HepG2 (cell line): ENCODE measurements around the gene SOWAHD. TPM values are rescaled to one million over a fixed set of nuclear protein-coding genes. Genes with fewer than 3 reads are reported as not detected.

ENCODE experiments used
- ARID2 ChIP-seq: sonication (generic); formaldehyde crosslinking; IDR thresholded peaks from 2 replicates; pipeline ENCODE4 v1.8.1; 2022; ENCODE audit warnings: mild to moderate bottlenecking, missing genetic modification reagents, borderline replicate concordance
- ARNT ChIP-seq: fragments of 450-650 bp; IDR thresholded peaks from 2 replicates; pipeline ENCODE4 v1.6.1; 2017
- CREM ChIP-seq, 2 experiments: sonication (generic) in 1 of 2; formaldehyde crosslinking in 1 of 2; IDR thresholded peaks; 2 replicates each; pipeline versions ENCODE4 v1.4.0 to v1.6.1; 2016 to 2020; ENCODE audit warnings: antibody characterized with exemption in 1 of 2, mild to moderate bottlenecking in 1 of 2, missing genetic modification reagents in 1 of 2
- FOSL1 ChIP-seq: sonication (generic); formaldehyde crosslinking; IDR thresholded peaks from 2 replicates; pipeline ENCODE4 v1.9.0; 2021; ENCODE audit warnings: missing genetic modification reagents, borderline replicate concordance
- GATA4 ChIP-seq: sonication (generic); IDR thresholded peaks from 2 replicates; pipeline ENCODE4 v1.6.1; 2016; ENCODE audit warnings: antibody characterized with exemption, low read depth, borderline replicate concordance
- KDM5A ChIP-seq: fragments of 200-600 bp; sonication (generic); IDR thresholded peaks from 2 replicates; pipeline ENCODE4 v1.7.0; 2018; ENCODE audit warnings: antibody characterized with exemption, mild to moderate bottlenecking, low read length, borderline replicate concordance
- KMT2A ChIP-seq: sonication (generic); formaldehyde crosslinking; IDR thresholded peaks from 2 replicates; pipeline ENCODE4 v1.4.0; 2020; ENCODE audit warnings: missing genetic modification reagents
- LCORL ChIP-seq, 2 experiments: fragments of 450-650 bp in 1 of 2; sonication (generic) in 1 of 2; formaldehyde crosslinking in 1 of 2; IDR thresholded peaks; 2 replicates each; pipeline versions ENCODE4 v1.5.0 to v1.6.1; 2017 to 2020; ENCODE audit warnings: antibody characterized with exemption in 1 of 2, missing genetic modification reagents in 1 of 2
- MED8 ChIP-seq: sonication (generic); formaldehyde crosslinking; IDR thresholded peaks from 2 replicates; pipeline ENCODE4 v1.8.1; 2023; ENCODE audit warnings: mild to moderate bottlenecking, missing genetic modification reagents; ENCODE audit not compliant: insufficient replicate concordance
- MTA3 ChIP-seq: sonication (generic); formaldehyde crosslinking; IDR thresholded peaks from 2 replicates; pipeline ENCODE4 v1.4.0; 2020; ENCODE audit warnings: missing genetic modification reagents
- NBN ChIP-seq: fragments of 450-650 bp; conservative IDR thresholded peaks from 2 replicates; pipeline ENCODE4 v1.6.1; 2017
- NFATC3 ChIP-seq: sonication (generic); formaldehyde crosslinking; IDR thresholded peaks from 2 replicates; pipeline ENCODE4 v1.5.1; 2020; ENCODE audit warnings: mild to moderate bottlenecking, missing genetic modification reagents
- ONECUT2 ChIP-seq: sonication (generic); formaldehyde crosslinking; IDR thresholded peaks from 2 replicates; pipeline ENCODE4 v1.4.0; 2020; ENCODE audit warnings: missing genetic modification reagents
- RFX3 ChIP-seq: IDR thresholded peaks from 2 replicates; pipeline ENCODE4 v1.6.1; 2016; ENCODE audit warnings: missing biosample characterization, missing genetic modification reagents
- SALL1 ChIP-seq: sonication (generic); formaldehyde crosslinking; IDR thresholded peaks from 2 replicates; pipeline ENCODE4 v1.8.0; 2022; ENCODE audit warnings: mild to moderate bottlenecking, missing genetic modification reagents
- SAP130 ChIP-seq: IDR thresholded peaks from 2 replicates; pipeline ENCODE4 v1.6.1; 2016; ENCODE audit warnings: low read depth
- SMARCC2 ChIP-seq: fragments of 450-650 bp; IDR thresholded peaks from 2 replicates; pipeline ENCODE4 v1.6.1; 2017; ENCODE audit warnings: antibody characterized with exemption, mild to moderate bottlenecking
- SNAPC2 ChIP-seq: sonication (generic); formaldehyde crosslinking; IDR thresholded peaks from 2 replicates; pipeline ENCODE4 v1.8.1; 2022; ENCODE audit warnings: mild to moderate bottlenecking, missing genetic modification reagents
- TOPORS ChIP-seq: sonication (generic); formaldehyde crosslinking; IDR thresholded peaks from 2 replicates; pipeline ENCODE4 v1.8.0; 2023; ENCODE audit warnings: mild to moderate bottlenecking, missing genetic modification reagents
- U2AF2 ChIP-seq: fragments of 200-400 bp; formaldehyde crosslinking; IDR thresholded peaks from 2 replicates; pipeline ENCODE4 v1.6.1; 2017; ENCODE audit warnings: low read depth, mild to moderate bottlenecking, low read length
- ZNF205 ChIP-seq: IDR thresholded peaks from 2 replicates; pipeline ENCODE4 v1.6.1; 2018; ENCODE audit warnings: missing biosample characterization, missing genetic modification reagents
- ZNF256 ChIP-seq: sonication (generic); formaldehyde crosslinking; conservative IDR thresholded peaks from 2 replicates; pipeline ENCODE4 v1.4.0; 2020; ENCODE audit warnings: missing genetic modification reagents
- ZNF460 ChIP-seq: sonication (generic); formaldehyde crosslinking; IDR thresholded peaks from 2 replicates; pipeline ENCODE4 v1.5.1; 2020; ENCODE audit warnings: missing genetic modification reagents, mild to moderate bottlenecking, borderline replicate concordance
- ZNF713 ChIP-seq: sonication (generic); formaldehyde crosslinking; IDR thresholded peaks from 2 replicates; pipeline ENCODE4 v1.4.0; 2020; ENCODE audit warnings: mild to moderate bottlenecking, missing genetic modification reagents
- ZNF788 ChIP-seq: sonication (generic); formaldehyde crosslinking; IDR thresholded peaks from 2 replicates; pipeline ENCODE4 v1.5.0; 2020; ENCODE audit warnings: mild to moderate bottlenecking, missing genetic modification reagents, borderline replicate concordance
- polyA plus RNA-seq, 8 experiments: library from polyadenylated mRNA; depleted of rRNA in 3 of 8; stranded (reverse) in 7 of 8; unstranded in 1 of 8; fragments of >200 nt; fragmentation: Illumina TruSeq in 4 of 8; extraction: Trizol in 4 of 8; gene quantifications; 2 replicates each; pipeline versions ENCODE4 v1.2.1 to v1.2.3, GENCODE V29; 2011 to 2016; ENCODE audit warnings: low read depth in 4 of 8, missing spikeins in 1 of 8, mixed read lengths in 1 of 8; ENCODE audit not compliant: insufficient read depth in 1 of 8
- total RNA-seq, 5 experiments: library from RNA; depleted of rRNA; stranded (reverse); fragments of >200 nt; fragmentation: Illumina TruSeq; extraction: Trizol; gene quantifications; 2 replicates each; pipeline ENCODE4 v1.2.3, GENCODE V29; 2016; ENCODE audit warnings: low read depth in 1 of 5
- TF ChIP-seq, protein P1 (sequence below): sonication (generic); formaldehyde crosslinking; IDR thresholded peaks from 2 replicates; pipeline ENCODE4 v1.4.0; 2020; ENCODE audit warnings: missing genetic modification reagents
- TF ChIP-seq, protein P2 (sequence below): sonication (generic); formaldehyde crosslinking; IDR thresholded peaks from 2 replicates; pipeline ENCODE4 v1.8.0; 2022; ENCODE audit warnings: mild to moderate bottlenecking, missing genetic modification reagents, moderate library complexity

SOWAHD gene
- total and polyA plus RNA-seq, 2 of the 13 experiments (the other 11 are each of a cell fraction or from before 2014, with no cell fraction given): 1.0 to 1.3 TPM

DNA sequence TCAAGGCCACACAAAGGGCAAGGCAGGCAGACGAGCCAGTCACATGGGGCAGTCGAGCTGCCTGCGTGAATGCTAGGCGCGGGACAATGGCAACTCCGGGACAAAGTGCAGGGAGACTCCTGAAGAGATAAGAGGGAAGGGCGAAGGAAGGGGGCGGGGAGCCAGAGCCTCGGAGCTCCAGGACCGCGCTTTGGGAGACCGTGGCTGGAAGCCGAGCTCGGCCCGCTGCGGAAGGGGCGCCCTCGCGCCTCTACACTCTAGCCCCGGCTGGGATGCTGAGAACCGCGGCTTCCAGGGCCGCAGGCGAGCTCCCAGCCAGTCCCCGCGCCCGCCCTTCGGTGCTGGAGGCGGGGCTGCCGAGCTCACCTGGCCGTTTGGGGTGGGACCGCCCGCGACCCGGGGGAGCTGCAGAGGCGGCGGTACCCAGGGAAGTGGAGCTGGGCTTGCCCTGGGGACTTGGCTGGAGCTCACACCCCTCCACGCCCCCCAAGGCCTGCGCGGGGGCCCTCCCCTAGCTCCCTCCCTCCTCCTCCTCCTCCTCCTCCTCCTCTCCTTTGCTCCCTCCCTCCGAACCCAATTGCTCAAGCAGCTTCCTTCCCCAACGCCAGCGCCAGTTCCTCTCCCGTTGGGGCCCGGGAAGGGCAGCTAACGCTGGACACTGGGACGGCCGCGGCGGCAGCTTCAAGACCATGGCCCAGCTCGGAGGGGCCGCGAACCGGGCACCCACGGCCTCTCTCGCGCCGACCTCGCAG lies at the start of gene SOWAHD (continued):
- no peak for TF ChIP-seq ZNF205 (CRISPR knock-in tag)
- TF ChIP-seq ZNF788 (CRISPR knock-in tag): peak; percentile 70; the same call in 1 of the 2 replicates
- TF ChIP-seq SAP130: peak; percentile 74
- no peak for TF ChIP-seq RFX3 (CRISPR knock-in tag)
- TF ChIP-seq U2AF2: no peak
- no peak for TF ChIP-seq ARID2
- TF ChIP-seq SNAPC2 (CRISPR knock-in tag): no peak
- no peak for TF ChIP-seq CREM (IDR thresholded peaks at IDR 0.05)
- TF ChIP-seq CREM (CRISPR knock-in tag; IDR thresholded peaks at IDR 0.05): no peak
- TF ChIP-seq ONECUT2 (CRISPR knock-in tag): no peak
- TF ChIP-seq GATA4: no peak
- TF ChIP-seq, protein P1, sequence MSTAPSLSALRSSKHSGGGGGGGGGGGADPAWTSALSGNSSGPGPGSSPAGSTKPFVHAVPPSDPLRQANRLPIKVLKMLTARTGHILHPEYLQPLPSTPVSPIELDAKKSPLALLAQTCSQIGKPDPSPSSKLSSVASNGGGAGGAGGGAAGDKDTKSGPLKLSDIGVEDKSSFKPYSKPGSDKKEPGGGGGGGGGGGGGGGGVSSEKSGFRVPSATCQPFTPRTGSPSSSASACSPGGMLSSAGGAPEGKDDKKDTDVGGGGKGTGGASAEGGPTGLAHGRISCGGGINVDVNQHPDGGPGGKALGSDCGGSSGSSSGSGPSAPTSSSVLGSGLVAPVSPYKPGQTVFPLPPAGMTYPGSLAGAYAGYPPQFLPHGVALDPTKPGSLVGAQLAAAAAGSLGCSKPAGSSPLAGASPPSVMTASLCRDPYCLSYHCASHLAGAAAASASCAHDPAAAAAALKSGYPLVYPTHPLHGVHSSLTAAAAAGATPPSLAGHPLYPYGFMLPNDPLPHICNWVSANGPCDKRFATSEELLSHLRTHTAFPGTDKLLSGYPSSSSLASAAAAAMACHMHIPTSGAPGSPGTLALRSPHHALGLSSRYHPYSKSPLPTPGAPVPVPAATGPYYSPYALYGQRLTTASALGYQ: no peak
- TF ChIP-seq ARNT: no peak
- no peak for TF ChIP-seq KDM5A
- no peak for TF ChIP-seq NBN
- TF ChIP-seq, protein P2, sequence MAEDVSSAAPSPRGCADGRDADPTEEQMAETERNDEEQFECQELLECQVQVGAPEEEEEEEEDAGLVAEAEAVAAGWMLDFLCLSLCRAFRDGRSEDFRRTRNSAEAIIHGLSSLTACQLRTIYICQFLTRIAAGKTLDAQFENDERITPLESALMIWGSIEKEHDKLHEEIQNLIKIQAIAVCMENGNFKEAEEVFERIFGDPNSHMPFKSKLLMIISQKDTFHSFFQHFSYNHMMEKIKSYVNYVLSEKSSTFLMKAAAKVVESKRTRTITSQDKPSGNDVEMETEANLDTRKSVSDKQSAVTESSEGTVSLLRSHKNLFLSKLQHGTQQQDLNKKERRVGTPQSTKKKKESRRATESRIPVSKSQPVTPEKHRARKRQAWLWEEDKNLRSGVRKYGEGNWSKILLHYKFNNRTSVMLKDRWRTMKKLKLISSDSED: no peak
- TF ChIP-seq ZNF713: no peak
- 0 out of 2 replicates have a peak, but pooled peaks have one; percentile 22 for TF ChIP-seq KMT2A (CRISPR knock-in tag)
- no peak for TF ChIP-seq LCORL (IDR thresholded peaks at IDR 0.05)
- TF ChIP-seq LCORL (CRISPR knock-in tag; IDR thresholded peaks at IDR 0.05): peak; percentile 56; the same call in 1 of the 2 replicates
- no peak for TF ChIP-seq FOSL1
- no peak for TF ChIP-seq ZNF460 (CRISPR knock-in tag)
- no peak for TF ChIP-seq NFATC3
- TF ChIP-seq MTA3 (CRISPR knock-in tag): no peak
- TF ChIP-seq SMARCC2: no peak
- TF ChIP-seq SALL1 (CRISPR knock-in tag): peak; percentile 76
- no peak for TF ChIP-seq TOPORS (CRISPR knock-in tag)
- no peak for TF ChIP-seq MED8 (CRISPR knock-in tag)
- no peak for TF ChIP-seq ZNF256 (CRISPR knock-in tag)
